CD4-positive, alpha-beta T cell treated with Interleukin-17A for 1 hour (primary cell): ENCODE data around the gene GLRA1.
"Not testable (repeated sequence)": the region's sequence is repeated elsewhere in the genome, so short reads cannot be mapped to it uniquely, and the experiment has no call there.

Source experiments
- DNase-seq: peaks from one replicate; pipeline ENCODE4 v3.0.0-alpha.2; 2020

The GLRA1 gene

DNA sequence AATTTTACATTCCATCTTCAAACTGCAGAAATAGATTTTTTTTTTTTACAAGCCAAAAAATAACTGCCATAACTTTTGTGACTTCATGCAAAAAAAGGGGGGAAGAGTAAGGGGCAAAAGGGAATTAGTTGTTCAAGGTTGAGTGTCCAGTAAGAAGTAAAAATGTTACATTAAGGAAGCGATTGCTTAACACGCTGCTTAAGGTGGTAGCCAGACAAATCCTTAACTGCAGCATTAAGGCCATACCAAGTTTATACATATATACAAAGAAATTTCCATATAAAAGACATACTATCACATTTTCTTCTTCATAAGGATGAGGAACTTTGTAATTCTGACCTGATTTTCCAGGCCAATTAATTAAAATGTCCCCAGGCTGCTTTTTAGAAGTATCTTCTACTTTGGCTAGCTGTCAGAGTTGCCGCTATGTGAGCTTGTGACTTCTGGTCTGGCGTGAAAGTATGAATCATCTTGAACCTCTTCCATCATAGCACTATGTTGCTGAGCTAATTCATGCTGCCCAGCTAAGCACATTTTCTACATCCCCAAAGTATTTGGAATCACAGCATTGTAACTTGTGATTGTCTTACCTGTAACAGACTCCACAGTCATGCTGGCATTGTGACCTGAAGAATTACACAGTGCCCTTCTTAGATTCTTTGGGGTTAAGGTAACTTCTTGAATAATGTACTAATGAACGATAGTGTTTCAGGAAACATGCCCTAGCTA is 112.9 kb downstream of the GLRA1 start:
- DNase-seq: no peak

DNA sequence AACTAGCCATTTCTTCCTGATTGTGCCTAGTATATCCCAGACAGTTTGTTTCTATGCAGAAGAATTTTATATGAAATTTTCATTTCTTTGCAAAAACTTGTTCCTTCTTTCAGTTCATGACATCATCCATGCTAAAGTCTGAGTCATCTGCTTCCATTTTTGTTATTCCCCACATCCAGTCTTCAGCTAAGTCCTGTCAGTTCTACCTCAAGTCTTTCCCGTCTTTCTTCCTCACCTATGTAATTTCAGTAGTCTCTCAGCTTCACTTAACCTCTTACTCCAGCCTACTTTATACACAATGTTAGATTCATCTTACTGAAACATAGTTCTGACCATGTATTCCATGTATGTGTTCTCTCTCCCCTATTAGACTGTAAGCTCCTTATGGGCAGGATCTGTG is 113.8 kb downstream of the GLRA1 start:
- DNase-seq: no peak

DNA sequence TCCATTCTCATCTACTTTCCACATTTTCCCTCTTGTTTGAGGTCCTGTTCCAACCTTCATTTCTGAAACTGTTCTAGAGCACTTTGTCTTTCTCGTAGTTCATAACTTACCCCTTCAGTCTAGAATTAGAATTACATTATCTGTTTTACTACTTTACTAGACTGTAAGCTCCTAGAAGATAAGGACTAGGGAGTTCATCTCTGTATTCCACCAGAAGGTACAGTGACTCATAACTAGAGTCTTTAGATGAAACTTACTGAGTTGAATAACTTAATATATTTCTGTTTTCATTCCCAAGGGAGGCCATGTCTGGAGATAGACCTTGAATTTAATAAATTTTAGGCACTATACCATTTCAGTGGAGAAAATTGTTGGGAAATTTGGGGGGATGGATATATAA is 114.2 kb downstream of the GLRA1 start:
- no peak for DNase-seq

GRCh38 chr5:151808451-151809169 is 116.0 kb downstream of the GLRA1 start:
- DNase-seq: no peak

DNA sequence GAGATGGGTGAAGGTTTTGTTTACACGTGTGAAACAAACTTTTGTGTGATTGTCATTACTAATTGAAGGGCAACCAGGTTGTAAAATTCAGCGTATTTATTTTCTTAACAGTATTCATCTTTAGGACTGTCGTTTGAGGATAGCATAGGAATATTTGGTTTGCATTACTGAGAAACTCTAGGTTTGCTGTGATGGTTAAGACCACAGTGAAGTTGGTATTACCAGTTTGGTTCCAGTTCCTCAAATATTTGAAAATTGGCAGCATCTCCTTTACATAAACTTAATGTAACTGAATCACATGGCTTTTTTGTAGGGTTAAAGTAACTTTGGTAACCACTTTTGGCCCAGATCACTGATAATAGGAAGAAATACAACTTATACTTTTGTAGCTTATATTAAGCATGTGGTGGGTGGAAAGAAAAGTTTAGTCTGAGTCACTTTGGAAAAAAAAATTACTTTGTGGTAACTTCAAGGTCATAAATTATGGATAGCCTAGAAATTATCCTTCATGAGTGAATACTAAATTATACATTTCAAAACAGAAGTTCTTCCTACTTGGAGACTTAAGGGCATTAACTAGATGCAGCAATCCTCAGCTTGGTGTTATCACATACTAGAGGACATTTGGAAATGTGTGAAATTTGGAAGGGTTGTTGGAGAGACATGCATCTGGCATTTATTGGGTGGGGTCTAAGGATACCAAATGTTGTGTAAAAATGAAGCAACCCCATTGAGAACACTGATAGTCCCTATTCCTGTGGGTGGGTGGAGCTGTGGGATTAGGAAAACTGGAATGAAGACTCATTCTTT is 119.0 kb downstream of the GLRA1 start:
- no peak for DNase-seq

DNA sequence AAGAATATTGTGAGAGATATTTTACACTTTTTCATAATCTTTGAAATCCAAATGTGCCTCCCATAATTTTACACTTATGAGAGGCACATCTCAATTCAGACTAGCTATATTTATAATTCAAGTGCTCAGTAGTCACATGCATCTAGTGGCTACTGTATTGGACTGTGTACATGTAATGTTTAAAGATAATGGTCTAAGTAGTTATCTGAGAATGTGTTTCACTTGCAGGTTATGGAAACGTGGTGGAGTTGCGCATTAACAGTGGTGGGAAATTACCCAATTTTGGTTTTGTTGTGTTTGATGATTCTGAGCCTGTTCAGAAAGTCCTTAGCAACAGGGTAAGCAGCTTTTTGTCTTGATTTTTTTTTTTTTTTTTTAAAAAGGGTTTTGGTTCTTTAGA is 124.1 kb downstream of the GLRA1 start:
- DNase-seq: no peak

- DNase-seq: no peak
Measured at GRCh38 chr5:151799407-151799806, 125.2 kb downstream of the GLRA1 start.

- DNase-seq: no peak
Measured at GRCh38 chr5:151798674-151799073, 126.0 kb downstream of the GLRA1 start.

DNA sequence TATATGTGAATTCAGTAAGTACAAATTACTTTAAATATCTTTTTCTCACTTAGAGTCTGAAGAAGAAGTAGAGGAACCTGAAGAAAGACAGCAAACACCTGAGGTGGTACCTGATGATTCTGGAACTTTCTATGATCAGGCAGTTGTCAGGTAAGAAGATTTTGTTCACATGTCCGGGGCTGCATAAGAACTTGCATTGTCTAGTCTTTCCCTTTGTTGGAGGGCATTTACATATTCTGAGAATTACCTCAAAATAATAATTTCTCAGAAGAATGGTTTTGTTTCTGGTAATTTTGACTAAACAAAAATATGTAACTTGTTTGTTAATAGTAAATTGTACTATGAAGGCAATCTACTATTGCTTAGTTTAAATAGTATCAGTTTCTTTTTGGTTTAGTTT is 129.2 kb downstream of the GLRA1 start:
- DNase-seq: no peak

DNA sequence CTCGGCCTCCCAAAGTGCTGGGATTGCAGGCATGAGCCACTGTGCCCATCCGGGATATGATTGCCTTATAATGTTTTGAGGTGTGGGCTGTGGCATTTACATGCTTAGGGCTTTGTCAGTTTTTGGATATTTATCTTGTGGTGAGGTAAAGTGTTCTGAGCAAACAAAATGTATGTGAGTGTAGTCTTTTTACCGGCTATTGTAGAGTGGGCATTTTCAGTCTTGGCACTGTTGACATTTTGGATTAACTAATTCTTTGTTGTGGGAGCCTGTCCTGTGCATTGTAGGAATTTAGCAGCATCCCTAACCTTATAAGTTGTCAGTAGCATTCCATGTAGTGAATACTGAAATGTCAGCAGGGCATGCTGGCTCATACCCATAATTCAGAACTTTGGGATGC is 131.3 kb downstream of the GLRA1 start:
- no peak for DNase-seq

GRCh38 chr5:151787817-151788216 is 136.8 kb downstream of the GLRA1 start:
- DNase-seq: no peak

GRCh38 chr5:151786468-151786867 is 138.2 kb downstream of the GLRA1 start:
- no peak for DNase-seq

- DNase-seq: no peak
Measured at GRCh38 chr5:151784141-151784540, 140.5 kb downstream of the GLRA1 start.

DNA sequence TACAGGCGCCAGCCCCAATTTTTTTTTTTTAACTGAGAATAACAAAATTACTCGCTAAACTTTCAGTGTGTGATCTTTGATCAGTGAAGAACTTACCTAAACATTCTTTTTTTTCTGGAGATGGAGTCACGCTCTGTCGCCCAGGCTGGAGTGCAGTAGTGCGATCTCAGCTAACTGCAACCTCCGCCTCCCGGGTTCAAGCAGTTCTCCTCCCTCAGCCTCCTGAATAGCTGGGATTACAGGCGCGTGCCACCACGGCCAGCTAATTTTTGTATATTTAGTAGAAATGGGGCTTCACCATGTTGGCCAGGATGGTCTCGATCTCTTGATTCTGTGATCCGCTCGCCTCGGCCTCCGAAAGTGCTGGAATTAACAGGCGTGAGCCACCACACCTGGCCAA is 141.0 kb downstream of the GLRA1 start:
- not testable (repeated sequence) for DNase-seq

DNA sequence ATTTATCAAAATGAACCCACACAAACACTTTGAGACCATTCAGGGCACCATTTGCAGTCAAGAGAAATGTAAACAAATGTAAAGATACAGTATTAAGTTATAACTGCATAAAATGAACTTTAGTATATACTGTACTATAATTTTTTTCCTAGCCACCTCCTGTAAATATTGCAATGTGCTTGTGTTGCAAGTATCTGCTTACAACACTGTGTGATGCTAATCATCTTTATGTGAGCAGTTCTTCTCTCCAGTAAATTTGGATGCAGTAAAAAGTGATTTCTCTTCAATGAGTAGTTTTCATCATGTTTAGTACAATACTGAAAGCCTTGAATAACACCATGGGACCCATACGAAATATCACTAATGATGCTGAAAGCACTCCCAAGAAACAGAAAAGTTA is 143.4 kb downstream of the GLRA1 start:
- DNase-seq: no peak

GRCh38 chr5:151780348-151780747 is 144.3 kb downstream of the GLRA1 start:
- no peak for DNase-seq

- DNase-seq: no peak
Measured at GRCh38 chr5:151779531-151780125, 145.0 kb downstream of the GLRA1 start.

GRCh38 chr5:151775025-151775606 is 149.5 kb downstream of the GLRA1 start:
- no peak for DNase-seq

- no peak for DNase-seq
Measured at GRCh38 chr5:151773951-151774350, 150.7 kb downstream of the GLRA1 start.

DNA sequence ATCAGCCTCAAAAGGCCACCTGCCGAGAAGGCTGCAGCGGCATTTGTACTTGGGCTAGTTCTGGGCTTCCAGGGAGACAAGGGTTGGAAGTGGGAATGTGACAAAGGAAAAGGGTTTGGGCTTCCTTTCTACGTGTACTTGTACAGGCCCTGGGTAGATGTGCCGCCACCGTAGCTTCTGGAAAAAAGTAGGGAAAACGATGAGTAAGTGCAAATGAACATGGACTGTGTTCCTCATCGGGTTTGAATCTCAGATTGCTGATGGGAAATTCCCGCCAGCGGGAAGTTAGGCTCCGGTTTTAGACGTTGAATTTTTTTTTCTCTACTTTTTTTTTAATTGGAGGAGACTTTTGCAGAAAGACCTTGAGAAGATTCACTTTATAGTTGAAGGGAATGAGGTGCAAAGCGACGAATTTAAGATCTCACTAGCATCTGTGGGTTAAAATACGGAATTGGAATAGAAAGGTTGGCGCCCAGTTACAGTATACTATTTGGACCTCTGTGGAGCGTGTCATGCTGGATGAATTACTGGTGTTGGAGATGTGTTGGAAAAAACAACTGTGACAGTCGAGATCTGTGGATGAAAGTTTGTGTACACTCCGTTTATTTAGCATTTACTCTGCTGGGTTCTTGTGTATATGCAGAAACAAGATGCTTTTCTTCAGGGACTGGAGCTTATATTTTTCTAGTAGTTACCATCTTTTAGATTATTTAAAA is 151.6 kb downstream of the GLRA1 start:
- DNase-seq: no peak
